Measurements from ENCODE around the gene MBOAT7. TPM values are rescaled to one million over a fixed set of nuclear protein-coding genes. Genes with fewer than 3 reads are reported as not detected.
A peak's percentile ranks its signal among the peaks of the same experiment; 100 is the strongest.
"Not testable (repeated sequence)": the region's sequence is repeated elsewhere in the genome, so short reads cannot be mapped to it uniquely, and the experiment has no call there.

The MBOAT7 gene
- total RNA-seq, 1 experiment from 2014 or later = 123 TPM

GRCh38 chr19:54189735-54190502 lies 539 bp upstream of the MBOAT7 start:
- DNase-seq (ENCODE audit: low read depth) = peak; percentile 100

GRCh38 chr19:54188215-54188871 lies 1.0 kb downstream of the MBOAT7 start:
- DNase-seq (ENCODE audit: low read depth) = no peak

GRCh38 chr19:54186934-54187381 lies 2.4 kb downstream of the MBOAT7 start:
- no peak for DNase-seq (ENCODE audit: low read depth)

GRCh38 chr19:54186351-54186750 lies 3.0 kb downstream of the MBOAT7 start:
- DNase-seq (ENCODE audit: low read depth) = no peak

GRCh38 chr19:54183431-54183830 lies 5.9 kb downstream of the MBOAT7 start:
- DNase-seq (ENCODE audit: low read depth) = no peak

GRCh38 chr19:54181894-54182293 lies 7.5 kb downstream of the MBOAT7 start:
- not testable (repeated sequence) for DNase-seq (ENCODE audit: low read depth)

- DNase-seq (ENCODE audit: low read depth) = no peak
These were observed 8.7 kb downstream of the MBOAT7 start for GRCh38 chr19:54180691-54181091.

GRCh38 chr19:54179921-54180461 lies 9.4 kb downstream of the MBOAT7 start:
- DNase-seq (ENCODE audit: low read depth) = peak; percentile 49

GRCh38 chr19:54179262-54179852 lies 10.0 kb downstream of the MBOAT7 start:
- no peak for DNase-seq (ENCODE audit: low read depth)

GRCh38 chr19:54178581-54179261 lies 10.7 kb downstream of the MBOAT7 start:
- DNase-seq (ENCODE audit: low read depth) = no peak

GRCh38 chr19:54173951-54174834 lies 15.2 kb downstream of the MBOAT7 start:
- DNase-seq (ENCODE audit: low read depth) = no peak

GRCh38 chr19:54173359-54173699 lies 16.1 kb downstream of the MBOAT7 start:
- no peak for DNase-seq (ENCODE audit: low read depth)

- DNase-seq (ENCODE audit: low read depth) = no peak
These were observed 16.7 kb downstream of the MBOAT7 start, which contains the start of gene TMC4 for GRCh38 chr19:54172471-54173358. TSS of gene TMC4 (minus strand) at chr19:54173160. CDS start at chr19:54173117, 43 bp downstream.

- not testable (repeated sequence) for DNase-seq (ENCODE audit: low read depth)
These were observed 17.5 kb downstream of the MBOAT7 start for GRCh38 chr19:54171736-54172431.

GRCh38 chr19:54169149-54169740 lies 20.1 kb downstream of the MBOAT7 start:
- DNase-seq (ENCODE audit: low read depth) = no peak

- peak; percentile 72 for DNase-seq (ENCODE audit: low read depth)
These were observed 21.0 kb downstream of the MBOAT7 start for GRCh38 chr19:54168174-54168917.

GRCh38 chr19:54165222-54165621 lies 24.2 kb downstream of the MBOAT7 start:
- DNase-seq (ENCODE audit: low read depth) = no peak

All from LHCN-M2 (cell line).